WTC11 (cell line): ENCODE results near the gene SSR3. TPM values are rescaled to one million over a fixed set of nuclear protein-coding genes. Genes with fewer than 3 reads are reported as not detected.

Source experiments
- ATAC-seq: fragments of 200-7000 bp; cut with Tn5 transposase; 2 replicates; pipeline ENCODE4 v1.10.0; 2021; ENCODE audit warnings: mild to moderate bottlenecking, moderate library complexity
- CTCF ChIA-PET: fragments of 300-600 bp; sonication (Branson Sonifier 250); formaldehyde crosslinking; loops from one replicate; lab custom pipeline; 2021; ENCODE audit warnings: antibody characterized with exemption; lab: Charles Lee
- POLR2A ChIA-PET: fragments of 350-600 bp; sonication (Branson Sonifier 250); formaldehyde crosslinking; loops from one replicate; lab custom pipeline; 2021; ENCODE audit warnings: antibody characterized with exemption; lab: Charles Lee
- DNase-seq: peaks from one replicate; pipeline ENCODE4 v3.0.0; 2021; ENCODE audit warnings: low spot score
- H3K27ac Mint-ChIP-seq: 2 replicates; pipeline ENCODE4 v1.8.0; 2021; ENCODE audit warnings: mixed read lengths
- H3K27me3 Mint-ChIP-seq: 2 replicates; pipeline ENCODE4 v1.8.0; 2021; ENCODE audit warnings: low read depth, mild to moderate bottlenecking, moderate library complexity, mixed read lengths
- H3K36me3 Mint-ChIP-seq: 2 replicates; pipeline ENCODE4 v1.8.0; 2021; ENCODE audit warnings: mixed read lengths
- H3K4me1 Mint-ChIP-seq: 2 replicates; pipeline ENCODE4 v1.8.0; 2022; ENCODE audit warnings: mixed read lengths
- H3K4me3 Mint-ChIP-seq: 2 replicates; pipeline ENCODE4 v1.8.0; 2021; ENCODE audit warnings: mild to moderate bottlenecking, moderate library complexity, mixed read lengths
- H3K9me3 Mint-ChIP-seq: 2 replicates; pipeline ENCODE4 v1.8.0; 2021; ENCODE audit warnings: mixed read lengths
- AFF4 ChIP-seq: sonication (generic); formaldehyde crosslinking; IDR thresholded peaks from 2 replicates; pipeline ENCODE4 v1.8.1; 2023; ENCODE audit warnings: mild to moderate bottlenecking, missing genetic modification reagents, borderline replicate concordance
- E2F5 ChIP-seq: sonication (generic); formaldehyde crosslinking; IDR thresholded peaks from 2 replicates; pipeline ENCODE4 v1.8.1; 2022; ENCODE audit warnings: mild to moderate bottlenecking, moderate library complexity, missing genetic modification reagents
- FOXK1 ChIP-seq: sonication (generic); formaldehyde crosslinking; IDR thresholded peaks from 2 replicates; pipeline ENCODE4 v1.8.0; 2022; ENCODE audit warnings: mild to moderate bottlenecking, moderate library complexity, missing genetic modification reagents
- GRHL2 ChIP-seq: fragments of 250-450 bp; sonication (Bioruptor Pico); IDR thresholded peaks from 2 replicates; pipeline ENCODE4 v1.8.0; 2022; ENCODE audit warnings: mild to moderate bottlenecking, moderate library complexity; ENCODE audit not compliant: insufficient replicate concordance, severe bottlenecking
- HMGA2 ChIP-seq: fragments of 250-450 bp; sonication (Bioruptor Pico); IDR thresholded peaks from 2 replicates; pipeline ENCODE4 v1.4.0; 2021; ENCODE audit warnings: mild to moderate bottlenecking, moderate library complexity
- JUN ChIP-seq: sonication (generic); formaldehyde crosslinking; IDR thresholded peaks from 2 replicates; pipeline ENCODE4 v1.8.0; 2023; ENCODE audit warnings: mild to moderate bottlenecking, missing genetic modification reagents
- MAX ChIP-seq: sonication (generic); formaldehyde crosslinking; IDR thresholded peaks from 2 replicates; pipeline ENCODE4 v1.8.0; 2022; ENCODE audit warnings: mild to moderate bottlenecking, missing genetic modification reagents
- MLX ChIP-seq: sonication (generic); formaldehyde crosslinking; IDR thresholded peaks from 2 replicates; pipeline ENCODE4 v1.8.1; 2023; ENCODE audit warnings: mild to moderate bottlenecking, missing genetic modification reagents, moderate library complexity
- MYBL2 ChIP-seq: sonication (generic); formaldehyde crosslinking; IDR thresholded peaks from 2 replicates; pipeline ENCODE4 v1.8.1; 2023; ENCODE audit warnings: mild to moderate bottlenecking, moderate library complexity, missing genetic modification reagents
- NFATC4 ChIP-seq: fragments of 250-450 bp; sonication (Bioruptor Pico); IDR thresholded peaks from 2 replicates; pipeline ENCODE4 v1.9.0; 2021; ENCODE audit warnings: mild to moderate bottlenecking
- NR3C1 ChIP-seq: sonication (generic); formaldehyde crosslinking; conservative IDR thresholded peaks from 2 replicates; pipeline ENCODE4 v1.8.1; 2023; ENCODE audit warnings: low read depth, mild to moderate bottlenecking, missing genetic modification reagents
- SMAD4 ChIP-seq: sonication (generic); formaldehyde crosslinking; IDR thresholded peaks from 2 replicates; pipeline ENCODE4 v1.8.0; 2022; ENCODE audit warnings: mild to moderate bottlenecking, missing genetic modification reagents
- SP1 ChIP-seq: sonication (generic); formaldehyde crosslinking; conservative IDR thresholded peaks from 2 replicates; pipeline ENCODE4 v1.8.1; 2022; ENCODE audit warnings: missing genetic modification reagents
- STAT6 ChIP-seq: sonication (generic); formaldehyde crosslinking; conservative IDR thresholded peaks from 2 replicates; pipeline ENCODE4 v1.8.1; 2023; ENCODE audit warnings: mild to moderate bottlenecking, low read depth, missing genetic modification reagents, moderate library complexity
- TEAD1 ChIP-seq: sonication (generic); formaldehyde crosslinking; IDR thresholded peaks from 2 replicates; pipeline ENCODE4 v1.8.0; 2022; ENCODE audit warnings: mild to moderate bottlenecking, missing genetic modification reagents
- ZNF671 ChIP-seq: fragments of 250-450 bp; sonication (Bioruptor Pico); IDR thresholded peaks from 2 replicates; pipeline ENCODE4 v1.8.0; 2021; ENCODE audit warnings: mild to moderate bottlenecking
- total RNA-seq: library from RNA; stranded (reverse); gene quantifications from 3 replicates; pipeline ENCODE4 v1.2.3, GENCODE V29; 2021
- TF ChIP-seq, protein P1 (sequence below): sonication (generic); formaldehyde crosslinking; IDR thresholded peaks from 2 replicates; pipeline ENCODE4 v1.8.1; 2023; ENCODE audit warnings: mild to moderate bottlenecking, missing genetic modification reagents
- TF ChIP-seq, protein P2 (sequence below): fragments of 250-450 bp; sonication (Bioruptor Pico); conservative IDR thresholded peaks from 2 replicates; pipeline ENCODE4 v1.9.0; 2021; ENCODE audit warnings: mild to moderate bottlenecking
- TF ChIP-seq, protein P3 (sequence below): sonication (generic); formaldehyde crosslinking; IDR thresholded peaks from 2 replicates; pipeline ENCODE4 v1.8.0; 2023; ENCODE audit warnings: missing genetic modification reagents
- TF ChIP-seq, protein P4 (sequence below): fragments of 250-450 bp; sonication (Bioruptor Pico); IDR thresholded peaks from 2 replicates; pipeline ENCODE4 v1.8.0; 2021; ENCODE audit warnings: mild to moderate bottlenecking

Gene SSR3
- total RNA-seq, 1 experiment from 2014 or later = 162 TPM

DNA sequence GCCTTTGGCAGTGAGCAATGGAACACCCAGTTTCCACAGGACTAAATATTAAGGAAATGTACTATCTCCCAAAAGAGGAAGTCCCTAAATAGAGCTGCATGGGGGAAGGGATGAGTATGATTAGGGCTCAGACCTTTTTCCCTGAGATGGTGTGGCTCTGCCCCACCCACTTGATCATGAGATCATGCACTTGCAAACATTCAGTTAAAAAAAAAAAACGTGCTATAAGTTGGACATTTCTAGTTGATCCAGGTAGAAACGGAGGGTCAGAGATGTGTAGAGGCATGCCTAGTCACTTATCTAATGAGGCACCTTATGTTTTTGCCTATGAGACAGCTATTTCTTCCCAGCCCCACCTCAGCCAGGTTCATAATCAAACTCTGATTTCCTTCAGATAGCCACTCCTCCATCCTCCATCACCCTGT, 24.5 kb upstream of the SSR3 start:
- ATAC-seq (no peak), DNase-seq (no peak)
- ChIA-PET CTCF (no interaction called here), POLR2A (interaction anchor here (0.7 kb wide), 1 partner anchor 67 kb away, joined by 5 read pairs; no protein-coding TSS in a partner anchor)
- Mint-ChIP-seq H3K27ac (no peak overlapping the region), H3K27me3 (no peaks in the 10 kb centered on the region), H3K4me3 (no peak overlapping the region), H3K36me3 (no peaks in the 10 kb centered on the region), H3K9me3 (no peaks in the 10 kb centered on the region), H3K4me1 (peaks cover 9% of the 10 kb centered on the region)
- no peak for TF ChIP-seq NR3C1
- TF ChIP-seq GRHL2 = no peak
- TF ChIP-seq FOXK1 = no peak
- TF ChIP-seq, protein P1, sequence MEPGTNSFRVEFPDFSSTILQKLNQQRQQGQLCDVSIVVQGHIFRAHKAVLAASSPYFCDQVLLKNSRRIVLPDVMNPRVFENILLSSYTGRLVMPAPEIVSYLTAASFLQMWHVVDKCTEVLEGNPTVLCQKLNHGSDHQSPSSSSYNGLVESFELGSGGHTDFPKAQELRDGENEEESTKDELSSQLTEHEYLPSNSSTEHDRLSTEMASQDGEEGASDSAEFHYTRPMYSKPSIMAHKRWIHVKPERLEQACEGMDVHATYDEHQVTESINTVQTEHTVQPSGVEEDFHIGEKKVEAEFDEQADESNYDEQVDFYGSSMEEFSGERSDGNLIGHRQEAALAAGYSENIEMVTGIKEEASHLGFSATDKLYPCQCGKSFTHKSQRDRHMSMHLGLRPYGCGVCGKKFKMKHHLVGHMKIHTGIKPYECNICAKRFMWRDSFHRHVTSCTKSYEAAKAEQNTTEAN (CRISPR knock-in tag) = no peak

DNA sequence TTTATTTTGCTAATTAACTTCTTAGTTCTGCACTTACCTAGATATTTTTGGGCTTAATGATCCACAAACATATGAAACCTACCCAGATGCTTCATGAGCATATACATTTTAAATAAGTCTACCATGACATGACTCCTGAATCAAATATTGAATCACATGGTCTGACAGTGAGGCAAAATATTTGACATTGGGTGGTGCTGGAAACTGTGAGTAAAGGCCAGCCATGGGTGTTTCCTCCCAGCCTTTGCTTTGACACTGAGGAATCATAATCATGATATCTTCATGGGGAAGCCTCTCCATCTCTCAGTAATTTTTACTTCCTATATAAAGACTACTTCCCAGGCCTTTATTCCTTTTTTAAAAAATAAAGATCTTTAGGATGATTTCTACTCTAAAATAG, 22.8 kb upstream of the SSR3 start:
- Mint-ChIP-seq H3K4me3 (no peak overlapping the region), H3K27ac (no peak overlapping the region), H3K4me1 (peaks cover 11% of the 10 kb centered on the region), H3K36me3 (no peaks in the 10 kb centered on the region), H3K9me3 (no peaks in the 10 kb centered on the region), H3K27me3 (no peaks in the 10 kb centered on the region)
- ChIA-PET POLR2A (no interaction called here), CTCF (no interaction called here)
- no peak for DNase-seq
- ATAC-seq = no peak
- no peak for TF ChIP-seq STAT6 (CRISPR knock-in tag)
- TF ChIP-seq NR3C1 = no peak
- no peak for TF ChIP-seq ZNF671
- TF ChIP-seq JUN (CRISPR knock-in tag) = no peak
- TF ChIP-seq TEAD1 (CRISPR knock-in tag) = no peak
- TF ChIP-seq NFATC4 (CRISPR knock-in tag) = no peak
- TF ChIP-seq SP1 (CRISPR knock-in tag) = no peak
- TF ChIP-seq AFF4 = no peak
- TF ChIP-seq MAX = no peak
- TF ChIP-seq FOXK1 = no peak
- no peak for TF ChIP-seq E2F5 (CRISPR knock-in tag)
- TF ChIP-seq, protein P2, sequence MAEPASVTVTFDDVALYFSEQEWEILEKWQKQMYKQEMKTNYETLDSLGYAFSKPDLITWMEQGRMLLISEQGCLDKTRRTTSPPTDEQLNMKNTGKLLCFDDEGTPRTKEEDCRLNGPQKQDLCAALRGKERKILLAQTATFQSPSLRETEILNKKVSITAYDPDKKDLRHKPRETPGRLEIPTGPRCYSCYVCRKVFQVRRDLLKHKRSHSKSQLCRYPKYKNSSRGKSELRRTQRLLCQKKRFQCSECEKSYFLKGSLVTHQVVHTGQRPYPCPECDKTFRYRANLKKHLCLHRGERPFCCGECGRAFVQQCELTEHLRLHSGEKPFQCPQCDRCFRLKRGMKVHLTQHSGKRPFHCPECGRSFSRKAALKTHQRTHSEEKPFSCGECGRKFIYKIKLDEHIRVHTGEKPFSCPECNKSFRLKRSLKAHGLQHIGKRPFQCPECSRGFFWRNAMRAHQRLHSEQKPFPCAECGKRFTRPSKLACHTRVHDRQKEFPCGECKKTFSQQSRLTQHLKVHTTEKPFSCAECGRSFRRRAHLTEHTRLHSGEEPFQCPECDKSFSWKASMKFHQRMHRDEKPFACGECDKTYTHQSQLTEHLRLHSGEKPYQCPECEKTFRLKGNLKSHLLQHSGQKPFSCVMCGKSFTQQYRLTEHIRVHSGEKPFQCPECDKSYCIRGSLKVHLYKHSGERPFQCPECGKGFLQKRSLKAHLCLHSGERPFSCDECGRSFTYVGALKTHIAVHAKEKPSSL (CRISPR knock-in tag) = no peak
- TF ChIP-seq HMGA2 (CRISPR knock-in tag) = no peak
- TF ChIP-seq, protein P3, sequence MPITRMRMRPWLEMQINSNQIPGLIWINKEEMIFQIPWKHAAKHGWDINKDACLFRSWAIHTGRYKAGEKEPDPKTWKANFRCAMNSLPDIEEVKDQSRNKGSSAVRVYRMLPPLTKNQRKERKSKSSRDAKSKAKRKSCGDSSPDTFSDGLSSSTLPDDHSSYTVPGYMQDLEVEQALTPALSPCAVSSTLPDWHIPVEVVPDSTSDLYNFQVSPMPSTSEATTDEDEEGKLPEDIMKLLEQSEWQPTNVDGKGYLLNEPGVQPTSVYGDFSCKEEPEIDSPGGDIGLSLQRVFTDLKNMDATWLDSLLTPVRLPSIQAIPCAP = no peak
- TF ChIP-seq MYBL2 (CRISPR knock-in tag) = no peak
- no peak for TF ChIP-seq MLX (CRISPR knock-in tag)
- TF ChIP-seq, protein P4, sequence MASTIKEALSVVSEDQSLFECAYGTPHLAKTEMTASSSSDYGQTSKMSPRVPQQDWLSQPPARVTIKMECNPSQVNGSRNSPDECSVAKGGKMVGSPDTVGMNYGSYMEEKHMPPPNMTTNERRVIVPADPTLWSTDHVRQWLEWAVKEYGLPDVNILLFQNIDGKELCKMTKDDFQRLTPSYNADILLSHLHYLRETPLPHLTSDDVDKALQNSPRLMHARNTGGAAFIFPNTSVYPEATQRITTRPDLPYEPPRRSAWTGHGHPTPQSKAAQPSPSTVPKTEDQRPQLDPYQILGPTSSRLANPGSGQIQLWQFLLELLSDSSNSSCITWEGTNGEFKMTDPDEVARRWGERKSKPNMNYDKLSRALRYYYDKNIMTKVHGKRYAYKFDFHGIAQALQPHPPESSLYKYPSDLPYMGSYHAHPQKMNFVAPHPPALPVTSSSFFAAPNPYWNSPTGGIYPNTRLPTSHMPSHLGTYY = no peak
- no peak for TF ChIP-seq SMAD4
